OCI-LY1 (cell line): ENCODE data around the gene LAMC3.

Source experiments
- CTCF ChIP-seq: fragments of 200-600 bp; sonication (generic), shearing (Covaris generic); IDR thresholded peaks from 2 replicates; pipeline ENCODE4 v1.5.1; 2017; ENCODE audit warnings: mild to moderate bottlenecking, antibody characterized with exemption, low read length, moderate library complexity, mixed read lengths
- EZH2 ChIP-seq: fragments of 200-600 bp; sonication (generic), shearing (Covaris generic); IDR thresholded peaks from 2 replicates; pipeline ENCODE4 v1.8.0; 2017; ENCODE audit warnings: borderline replicate concordance, mixed run types, mild to moderate bottlenecking, antibody characterized with exemption, low read length, moderate library complexity, mixed read lengths

GRCh38 chr9:130975156-130975555 is 33.8 kb upstream of the LAMC3 start:
- no peak for TF ChIP-seq CTCF
- TF ChIP-seq EZH2, result no peak
